ENCODE data around the gene TASOR.

Gene TASOR

GRCh38 chr3:56682462-56683121 lies 473 bp downstream of the TASOR start:
- DNase-seq (ENCODE audit: low spot score): peak; percentile 79

GRCh38 chr3:56681984-56682461 lies 1.0 kb downstream of the TASOR start:
- DNase-seq (ENCODE audit: low spot score): no peak

GRCh38 chr3:56680054-56680580 lies 2.9 kb downstream of the TASOR start:
- no peak for DNase-seq (ENCODE audit: low spot score)

GRCh38 chr3:56677286-56677685 lies 5.8 kb downstream of the TASOR start:
- no peak for DNase-seq (ENCODE audit: low spot score)

GRCh38 chr3:56673781-56674457 lies 9.1 kb downstream of the TASOR start:
- no peak for DNase-seq (ENCODE audit: low spot score)

- no peak for DNase-seq (ENCODE audit: low spot score)
These were observed 15.0 kb downstream of the TASOR start for GRCh38 chr3:56667973-56668579.

GRCh38 chr3:56664823-56665222 lies 18.2 kb downstream of the TASOR start:
- no peak for DNase-seq (ENCODE audit: low spot score)

- no peak for DNase-seq (ENCODE audit: low spot score)
These were observed 27.4 kb downstream of the TASOR start for GRCh38 chr3:56655709-56656108.

GRCh38 chr3:56654460-56654859 lies 28.6 kb downstream of the TASOR start:
- no peak for DNase-seq (ENCODE audit: low spot score)

- no peak for DNase-seq (ENCODE audit: low spot score)
These were observed 37.7 kb downstream of the TASOR start for GRCh38 chr3:56645407-56645806.

- no peak for DNase-seq (ENCODE audit: low spot score)
These were observed 49.2 kb downstream of the TASOR start for GRCh38 chr3:56633602-56634535.

Data from SW480 (cell line).